ENCODE results near the gene CLCC1. TPM values are rescaled to one million over a fixed set of nuclear protein-coding genes. Genes with fewer than 3 reads are reported as not detected.

The CLCC1 gene
- total RNA-seq, 1 donor, result 32.6 TPM

DNA sequence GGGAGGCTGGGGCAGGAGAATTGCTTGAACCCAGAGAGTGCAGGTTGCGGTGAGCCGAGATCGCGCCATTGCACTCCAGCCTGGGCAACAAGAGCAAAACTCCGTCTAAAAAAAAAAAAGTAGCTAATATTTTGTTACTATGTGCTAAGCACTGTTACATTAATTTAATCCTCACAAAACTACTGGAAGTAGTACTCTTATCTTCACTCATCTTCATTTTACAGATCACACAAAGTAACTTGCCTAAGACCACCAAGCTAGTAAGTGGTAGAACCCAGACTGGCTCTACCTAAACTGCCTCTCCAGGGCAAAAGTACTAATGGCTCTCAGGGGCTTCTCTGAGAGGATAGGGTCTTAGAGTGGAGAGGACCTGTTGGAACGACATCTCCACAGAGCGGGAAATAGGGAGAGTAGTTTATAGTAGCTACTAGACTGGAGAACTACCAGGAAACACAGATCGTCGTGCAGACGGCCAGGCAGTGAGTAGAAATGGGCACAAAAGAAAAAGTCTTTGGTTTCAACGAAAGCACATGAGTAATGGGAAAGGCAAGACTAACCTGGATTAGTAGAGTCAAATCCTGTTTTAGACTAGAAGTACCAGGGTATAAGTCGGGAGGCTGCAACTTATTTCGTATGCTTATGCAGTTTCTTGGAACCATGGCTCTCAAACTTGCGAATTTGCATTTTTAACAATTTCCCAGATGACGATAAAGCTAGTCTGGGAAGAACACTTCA, 1.4 kb downstream of the CLCC1 start:
- H3K4me1 ChIP-seq (ENCODE audit: insufficient read depth, low read length), result peaks cover 8% of the 10 kb centered on the region
- no peaks in the 10 kb centered on the region for H3K36me3 ChIP-seq (ENCODE audit: insufficient read depth, low read length)
- peak overlapping the region; percentile 85 for H3K27ac ChIP-seq (ENCODE audit: low read depth, low read length)
- H2AFZ ChIP-seq (ENCODE audit: low read length), result peak overlapping the region; percentile 93
- no peaks in the 10 kb centered on the region for H3K27me3 ChIP-seq (ENCODE audit: insufficient read depth, low read length)
- no peaks in the 10 kb centered on the region for H3K9me3 ChIP-seq (ENCODE audit: low read depth, low read length)
- H4K20me1 ChIP-seq (ENCODE audit: insufficient read depth, low read length), result peaks cover 4% of the 10 kb centered on the region
- peaks cover 54% of the 10 kb centered on the region for H3K79me2 ChIP-seq (ENCODE audit: insufficient read depth, low read length)
- H3K4me3 ChIP-seq (ENCODE audit: insufficient read depth, low read length), result peak overlapping the region; percentile 94
- H3K4me2 ChIP-seq (ENCODE audit: insufficient read depth, low read length), result peak overlapping the region; percentile 91
- TF ChIP-seq, protein P1, sequence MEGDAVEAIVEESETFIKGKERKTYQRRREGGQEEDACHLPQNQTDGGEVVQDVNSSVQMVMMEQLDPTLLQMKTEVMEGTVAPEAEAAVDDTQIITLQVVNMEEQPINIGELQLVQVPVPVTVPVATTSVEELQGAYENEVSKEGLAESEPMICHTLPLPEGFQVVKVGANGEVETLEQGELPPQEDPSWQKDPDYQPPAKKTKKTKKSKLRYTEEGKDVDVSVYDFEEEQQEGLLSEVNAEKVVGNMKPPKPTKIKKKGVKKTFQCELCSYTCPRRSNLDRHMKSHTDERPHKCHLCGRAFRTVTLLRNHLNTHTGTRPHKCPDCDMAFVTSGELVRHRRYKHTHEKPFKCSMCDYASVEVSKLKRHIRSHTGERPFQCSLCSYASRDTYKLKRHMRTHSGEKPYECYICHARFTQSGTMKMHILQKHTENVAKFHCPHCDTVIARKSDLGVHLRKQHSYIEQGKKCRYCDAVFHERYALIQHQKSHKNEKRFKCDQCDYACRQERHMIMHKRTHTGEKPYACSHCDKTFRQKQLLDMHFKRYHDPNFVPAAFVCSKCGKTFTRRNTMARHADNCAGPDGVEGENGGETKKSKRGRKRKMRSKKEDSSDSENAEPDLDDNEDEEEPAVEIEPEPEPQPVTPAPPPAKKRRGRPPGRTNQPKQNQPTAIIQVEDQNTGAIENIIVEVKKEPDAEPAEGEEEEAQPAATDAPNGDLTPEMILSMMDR (IDR thresholded peaks at IDR 0.05; ENCODE audit: extremely low read depth, low read depth, low read length), result no peak
- DNase-seq (ENCODE audit: insufficient read length, low spot score, missing footprints), result peak; percentile 52

DNA sequence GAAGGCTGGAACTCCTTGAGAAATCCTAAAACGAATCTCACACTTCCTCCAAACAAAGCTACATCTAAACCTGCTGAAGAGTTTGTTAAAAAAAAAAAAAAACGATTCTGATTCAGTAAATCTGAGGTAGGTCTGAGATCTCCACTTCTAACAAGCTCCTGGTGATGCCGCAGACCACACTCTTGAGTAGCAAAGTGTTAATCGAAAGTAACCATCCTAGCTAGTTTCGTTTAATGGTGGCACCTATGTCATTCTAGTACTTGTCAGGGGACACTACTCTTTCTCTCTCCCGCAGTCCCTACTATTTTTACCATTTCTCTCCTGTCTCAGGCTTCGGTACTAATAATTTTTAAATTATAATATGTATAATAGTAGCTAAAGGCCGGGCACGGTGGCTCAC, 2.1 kb downstream of the CLCC1 start:
- no peak overlapping the region for H3K4me3 ChIP-seq (ENCODE audit: insufficient read depth, low read length)

GRCh38 chr1:108960719-108961118, 2.6 kb downstream of the CLCC1 start:
- no peak for DNase-seq (ENCODE audit: insufficient read length, low spot score, missing footprints)
- Histone ChIP-seq H3K4me3 (ENCODE audit: insufficient read depth, low read length) (no peak overlapping the region), H3K27ac (ENCODE audit: low read depth, low read length) (no peak overlapping the region), H3K27me3 (ENCODE audit: insufficient read depth, low read length) (no peaks in the 10 kb centered on the region), H2AFZ (ENCODE audit: low read length) (no peak overlapping the region), H3K9me3 (ENCODE audit: low read depth, low read length) (no peaks in the 10 kb centered on the region), H3K4me1 (ENCODE audit: insufficient read depth, low read length) (peaks cover 8% of the 10 kb centered on the region), H3K79me2 (ENCODE audit: insufficient read depth, low read length) (peaks cover 61% of the 10 kb centered on the region), H3K4me2 (ENCODE audit: insufficient read depth, low read length) (no peak overlapping the region), H4K20me1 (ENCODE audit: insufficient read depth, low read length) (peaks cover 9% of the 10 kb centered on the region), H3K36me3 (ENCODE audit: insufficient read depth, low read length) (no peaks in the 10 kb centered on the region)
- TF ChIP-seq, protein P1 (IDR thresholded peaks at IDR 0.05; ENCODE audit: extremely low read depth, low read depth, low read length), result no peak

More for the DNA sequence above, 2.1 kb downstream of the CLCC1 start:
- Histone ChIP-seq H3K9me3 (ENCODE audit: low read depth, low read length) (no peaks in the 10 kb centered on the region), H3K4me2 (ENCODE audit: insufficient read depth, low read length) (no peak overlapping the region), H2AFZ (ENCODE audit: low read length) (no peak overlapping the region), H3K4me1 (ENCODE audit: insufficient read depth, low read length) (peaks cover 8% of the 10 kb centered on the region), H3K27me3 (ENCODE audit: insufficient read depth, low read length) (no peaks in the 10 kb centered on the region), H4K20me1 (ENCODE audit: insufficient read depth, low read length) (peaks cover 5% of the 10 kb centered on the region), H3K36me3 (ENCODE audit: insufficient read depth, low read length) (no peaks in the 10 kb centered on the region), H3K27ac (ENCODE audit: low read depth, low read length) (no peak overlapping the region), H3K79me2 (ENCODE audit: insufficient read depth, low read length) (peaks cover 56% of the 10 kb centered on the region)
- DNase-seq (ENCODE audit: insufficient read length, low spot score, missing footprints), result no peak
- TF ChIP-seq, protein P1 (IDR thresholded peaks at IDR 0.05; ENCODE audit: extremely low read depth, low read depth, low read length), result no peak

DNA sequence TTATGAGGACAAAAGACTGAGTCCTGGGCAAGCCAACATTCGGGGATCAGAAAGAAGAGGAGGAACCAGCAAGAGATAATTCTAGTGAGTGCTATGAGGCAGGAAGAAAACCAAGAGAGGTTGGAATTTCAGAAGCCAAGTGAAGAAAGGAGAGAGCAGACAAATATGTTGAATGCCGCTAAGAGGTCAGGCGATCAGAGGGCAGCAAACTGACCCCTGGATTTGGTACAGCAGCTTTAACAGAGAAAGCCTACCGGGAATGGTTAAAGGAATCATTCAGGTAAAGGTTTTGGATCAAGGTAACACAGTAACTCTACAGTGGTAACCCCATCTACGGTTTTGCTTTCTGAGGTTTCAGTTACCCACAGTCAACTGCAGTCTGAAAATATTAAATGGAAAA, 5.4 kb downstream of the CLCC1 start:
- H4K20me1 ChIP-seq (ENCODE audit: insufficient read depth, low read length), result peaks cover 21% of the 10 kb centered on the region

More for the DNA sequence above, 5.4 kb downstream of the CLCC1 start:
- H3K9me3 ChIP-seq (ENCODE audit: low read depth, low read length), result no peaks in the 10 kb centered on the region
- no peak overlapping the region for H3K4me2 ChIP-seq (ENCODE audit: insufficient read depth, low read length)
- peaks cover 4% of the 10 kb centered on the region for H3K36me3 ChIP-seq (ENCODE audit: insufficient read depth, low read length)
- H3K27ac ChIP-seq (ENCODE audit: low read depth, low read length), result no peak overlapping the region
- no peak overlapping the region for H2AFZ ChIP-seq (ENCODE audit: low read length)
- TF ChIP-seq, protein P1 (IDR thresholded peaks at IDR 0.05; ENCODE audit: extremely low read depth, low read depth, low read length), result no peak
- H3K79me2 ChIP-seq (ENCODE audit: insufficient read depth, low read length), result peaks cover 88% of the 10 kb centered on the region
- no peaks in the 10 kb centered on the region for H3K27me3 ChIP-seq (ENCODE audit: insufficient read depth, low read length)
- no peak for DNase-seq (ENCODE audit: insufficient read length, low spot score, missing footprints)
- peaks cover 8% of the 10 kb centered on the region for H3K4me1 ChIP-seq (ENCODE audit: insufficient read depth, low read length)
- no peak overlapping the region for H3K4me3 ChIP-seq (ENCODE audit: insufficient read depth, low read length)

All from osteoblast (primary cell).